Measurements from ENCODE around the gene SRSF4. TPM values are rescaled to one million over a fixed set of nuclear protein-coding genes. Genes with fewer than 3 reads are reported as not detected.

The SRSF4 gene
- total RNA-seq, result 10 to 100 TPM; 41.4 to 82.6 (median 56.4) TPM

GRCh38 chr1:29181413-29182225 lies at the start of gene SRSF4:
SRSF4 (minus strand) TSS chr1:29181900; CDS start chr1:29181752, 148 bp downstream.
- peak within 1 kb of the TSS; percentile 99 to 100 (median 100) for H3K27ac ChIP-seq
- WGBS, 2 donors, result 0% methylated on average over 10 to 42 of the region's 100 CpGs
- H3K4me3 ChIP-seq, result peak within 1 kb of the TSS; percentile 90 to 100 (median 94)
- DNase-seq, result peak; percentile 90
- H3K9me3 ChIP-seq, result no peaks in the 10 kb centered on the region
- TF ChIP-seq CTCF (IDR thresholded peaks at IDR 0.05) (peak; percentile 67 to 90 (median 86)), POLR2A (IDR thresholded peaks at IDR 0.05) (peak in 3 of 4 donors; percentile 57 to 97 (median 87))
- peaks cover 0 to 14% (median 0%) of the 10 kb centered on the region in 3 donors for H3K36me3 ChIP-seq
- no peaks in the 10 kb centered on the region for H3K27me3 ChIP-seq
- peaks cover 27 to 54% (median 40%) of the 10 kb centered on the region in 3 donors for H3K4me1 ChIP-seq
- intact Hi-C loops (cut with DNase I), result loop anchor here (10.0 kb wide), 1 partner anchor 57 kb away; the partner anchor contains the start of gene TMEM200B

- Histone ChIP-seq H3K9me3 (no peaks in the 10 kb centered on the region), H3K36me3 (peaks cover 0 to under 1% (median 0%) of the 10 kb centered on the region in 3 donors), H3K4me1 (peaks cover 0 to 22% (median 14%) of the 10 kb centered on the region in 3 donors), H3K4me3 (peak within 1 kb of the TSS; percentile 65 to 84 (median 76)), H3K27ac (peak within 1 kb of the TSS; percentile 88), H3K27me3 (peaks cover 0 to 6% (median 0%) of the 10 kb centered on the region in 4 donors)
- intact Hi-C loops (cut with DNase I), result no loop called here
- DNase-seq, result peak; percentile 49
- TF ChIP-seq CTCF (IDR thresholded peaks at IDR 0.05) (peak in 2 of 6 experiments; percentile 21 to 37), POLR2A (IDR thresholded peaks at IDR 0.05) (peak in 2 of 4 donors; percentile 65 to 66)
- 4 to 7% methylated on average over 11 to 25 of the region's 52 CpGs for WGBS, 2 donors
Measured at GRCh38 chr1:29230553-29231378, 49.1 kb upstream of the SRSF4 start, which contains the start of gene MECR. MECR (minus strand) TSS chr1:29230934; CDS start chr1:29230906, 28 bp downstream.

GRCh38 chr1:29230204-29230552 lies 48.5 kb upstream of the SRSF4 start:
- no peaks in the 10 kb centered on the region for H3K9me3 ChIP-seq
- intact Hi-C loops (cut with DNase I), result no loop called here
- WGBS, 2 donors, result 3 to 8% methylated on average over 4 of the region's 4 CpGs
- peak overlapping the region; percentile 88 for H3K27ac ChIP-seq
- no peak for DNase-seq
- H3K4me3 ChIP-seq, result peak overlapping the region; percentile 65 to 84 (median 76)
- peaks cover 0 to 22% (median 14%) of the 10 kb centered on the region in 3 donors for H3K4me1 ChIP-seq
- TF ChIP-seq CTCF (IDR thresholded peaks at IDR 0.05) (no peak), POLR2A (IDR thresholded peaks at IDR 0.05) (no peak)
- H3K27me3 ChIP-seq, result peaks cover 0 to 6% (median 0%) of the 10 kb centered on the region in 4 donors
- H3K36me3 ChIP-seq, result peaks cover 0 to 6% (median 0%) of the 10 kb centered on the region in 3 donors

- H3K36me3 ChIP-seq, result peaks cover 0 to 31% (median 0%) of the 10 kb centered on the region in 3 donors
- no peaks in the 10 kb centered on the region for H3K9me3 ChIP-seq
- H3K4me1 ChIP-seq, result peaks cover 0 to 22% (median 14%) of the 10 kb centered on the region in 3 donors
- H3K27me3 ChIP-seq, result no peaks in the 10 kb centered on the region
- H3K27ac ChIP-seq, result no peak overlapping the region
- DNase-seq, result no peak
- no peak overlapping the region for H3K4me3 ChIP-seq
- no peak for TF ChIP-seq POLR2A (IDR thresholded peaks at IDR 0.05)
- TF ChIP-seq CTCF (IDR thresholded peaks at IDR 0.05), result no peak
- intact Hi-C loops (cut with DNase I), result no loop called here
- WGBS, 2 donors, result 81 to 93% methylated on average over 5 of the region's 5 CpGs
Measured at GRCh38 chr1:29227511-29227910, 45.8 kb upstream of the SRSF4 start.
